ENCODE data around the gene HECTD2. TPM values are rescaled to one million over a fixed set of nuclear protein-coding genes. Genes with fewer than 3 reads are reported as not detected.

Gene HECTD2
- total RNA-seq, 1 donor from 2014 or later: 27.6 TPM

DNA sequence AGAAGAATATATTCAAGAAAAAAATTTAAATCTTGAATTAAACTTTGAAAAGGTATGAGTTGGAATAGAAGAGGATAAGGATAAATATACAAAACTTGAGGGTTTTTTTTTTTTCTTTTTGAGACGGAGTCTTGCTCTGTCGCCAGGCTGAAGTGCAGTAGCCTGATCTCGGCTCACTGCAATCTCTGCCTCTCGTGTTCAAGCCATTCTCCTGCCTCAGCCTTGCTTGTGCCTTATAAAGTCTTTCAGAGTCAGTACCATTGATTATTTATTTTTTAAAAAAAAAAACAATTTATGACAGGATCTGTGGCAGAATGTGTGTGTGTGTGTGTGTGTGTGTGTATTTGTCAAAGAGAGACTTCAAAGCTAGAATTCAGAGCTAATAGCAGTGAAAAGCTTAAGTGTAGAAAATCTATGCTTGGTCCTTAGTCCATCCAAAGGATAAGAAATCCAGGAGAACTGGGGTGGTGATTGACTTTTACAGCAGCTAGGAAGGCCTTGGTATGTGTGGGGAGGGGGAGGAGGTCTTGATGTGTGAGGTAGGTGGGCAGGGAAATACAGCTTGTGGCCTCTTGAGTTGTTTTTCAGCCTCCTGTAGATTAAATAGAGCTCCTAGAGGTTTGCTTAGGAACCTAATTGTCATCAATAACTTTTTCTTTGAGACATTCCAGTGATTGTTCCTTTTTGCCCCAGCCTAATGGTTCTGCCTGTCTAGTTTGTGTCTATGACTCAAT lies 2.4 kb downstream of the HECTD2 start:
- TF ChIP-seq, protein P1, sequence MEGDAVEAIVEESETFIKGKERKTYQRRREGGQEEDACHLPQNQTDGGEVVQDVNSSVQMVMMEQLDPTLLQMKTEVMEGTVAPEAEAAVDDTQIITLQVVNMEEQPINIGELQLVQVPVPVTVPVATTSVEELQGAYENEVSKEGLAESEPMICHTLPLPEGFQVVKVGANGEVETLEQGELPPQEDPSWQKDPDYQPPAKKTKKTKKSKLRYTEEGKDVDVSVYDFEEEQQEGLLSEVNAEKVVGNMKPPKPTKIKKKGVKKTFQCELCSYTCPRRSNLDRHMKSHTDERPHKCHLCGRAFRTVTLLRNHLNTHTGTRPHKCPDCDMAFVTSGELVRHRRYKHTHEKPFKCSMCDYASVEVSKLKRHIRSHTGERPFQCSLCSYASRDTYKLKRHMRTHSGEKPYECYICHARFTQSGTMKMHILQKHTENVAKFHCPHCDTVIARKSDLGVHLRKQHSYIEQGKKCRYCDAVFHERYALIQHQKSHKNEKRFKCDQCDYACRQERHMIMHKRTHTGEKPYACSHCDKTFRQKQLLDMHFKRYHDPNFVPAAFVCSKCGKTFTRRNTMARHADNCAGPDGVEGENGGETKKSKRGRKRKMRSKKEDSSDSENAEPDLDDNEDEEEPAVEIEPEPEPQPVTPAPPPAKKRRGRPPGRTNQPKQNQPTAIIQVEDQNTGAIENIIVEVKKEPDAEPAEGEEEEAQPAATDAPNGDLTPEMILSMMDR (IDR thresholded peaks at IDR 0.05; ENCODE audit: partially characterized antibody, unreplicated experiment): no peak
- Mint-ChIP-seq H3K27me3 (ENCODE audit: unreplicated experiment) (peaks cover 12% of the 10 kb centered on the region), H3K27ac (ENCODE audit: unreplicated experiment) (peak overlapping the region; percentile 45), H3K4me3 (ENCODE audit: unreplicated experiment) (peak overlapping the region; percentile 93), H3K4me1 (ENCODE audit: low read depth, unreplicated experiment) (peaks cover 14% of the 10 kb centered on the region), H3K36me3 (ENCODE audit: unreplicated experiment) (no peaks in the 10 kb centered on the region), H3K9me3 (ENCODE audit: unreplicated experiment) (peaks cover 7% of the 10 kb centered on the region)
- DNase-seq: no peak

DNA sequence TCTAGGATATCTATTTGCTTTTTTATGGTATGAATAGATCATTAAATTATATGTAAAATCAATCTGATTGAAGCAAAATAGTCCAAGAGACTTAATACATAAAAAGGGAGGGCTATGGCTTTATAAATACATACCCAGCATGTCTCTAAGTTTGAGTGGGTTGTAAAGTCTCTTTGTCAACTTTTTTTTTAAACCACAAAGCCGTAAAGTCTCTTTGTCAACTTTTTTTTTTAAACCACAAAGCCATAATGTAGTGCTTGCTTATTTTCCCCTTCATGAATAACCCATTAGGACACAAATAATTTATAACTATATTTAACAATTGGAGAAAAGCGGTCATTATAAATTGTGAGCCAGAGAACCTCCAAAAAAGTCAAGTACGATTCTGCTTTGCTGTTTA lies 5.7 kb downstream of the HECTD2 start:
- H3K36me3 Mint-ChIP-seq (ENCODE audit: unreplicated experiment): no peaks in the 10 kb centered on the region
- H3K4me3 Mint-ChIP-seq (ENCODE audit: unreplicated experiment): no peak overlapping the region
- peaks cover 5% of the 10 kb centered on the region for H3K27me3 Mint-ChIP-seq (ENCODE audit: unreplicated experiment)
- TF ChIP-seq, protein P1 (IDR thresholded peaks at IDR 0.05; ENCODE audit: partially characterized antibody, unreplicated experiment): no peak
- peaks cover 2% of the 10 kb centered on the region for H3K9me3 Mint-ChIP-seq (ENCODE audit: unreplicated experiment)
- H3K27ac Mint-ChIP-seq (ENCODE audit: unreplicated experiment): no peak overlapping the region
- no peak for DNase-seq
- H3K4me1 Mint-ChIP-seq (ENCODE audit: low read depth, unreplicated experiment): peaks cover 8% of the 10 kb centered on the region

DNA sequence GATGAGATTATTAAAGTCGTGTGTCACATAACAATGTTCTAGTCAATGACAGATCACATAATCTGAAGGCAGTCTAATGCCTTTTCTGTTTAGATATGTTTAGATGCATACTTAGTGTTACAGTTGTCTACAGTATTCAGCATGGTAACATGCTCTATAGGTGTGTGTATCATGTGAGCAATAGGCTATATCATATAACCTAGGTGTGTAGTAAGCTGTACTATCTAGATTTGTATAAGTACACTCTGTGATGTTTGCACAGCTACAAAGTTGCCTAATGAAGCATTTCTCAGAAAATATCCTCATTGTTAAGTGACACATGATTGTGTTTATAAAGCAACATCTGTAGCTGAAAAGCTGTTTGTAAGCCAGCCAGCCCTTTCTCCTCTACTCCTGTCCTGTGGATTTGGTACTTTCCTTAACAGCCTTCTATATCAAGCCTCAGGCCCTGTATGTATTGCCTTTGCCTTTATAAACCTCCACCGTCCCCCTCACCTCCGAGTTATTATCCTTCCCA lies 6.3 kb downstream of the HECTD2 start:
- peaks cover 2% of the 10 kb centered on the region for H3K27me3 Mint-ChIP-seq (ENCODE audit: unreplicated experiment)
- no peak overlapping the region for H3K27ac Mint-ChIP-seq (ENCODE audit: unreplicated experiment)
- peaks cover 11% of the 10 kb centered on the region for H3K4me1 Mint-ChIP-seq (ENCODE audit: low read depth, unreplicated experiment)
- no peak for DNase-seq
- TF ChIP-seq, protein P1 (IDR thresholded peaks at IDR 0.05; ENCODE audit: partially characterized antibody, unreplicated experiment): no peak
- no peaks in the 10 kb centered on the region for H3K9me3 Mint-ChIP-seq (ENCODE audit: unreplicated experiment)
- no peaks in the 10 kb centered on the region for H3K36me3 Mint-ChIP-seq (ENCODE audit: unreplicated experiment)
- H3K4me3 Mint-ChIP-seq (ENCODE audit: unreplicated experiment): no peak overlapping the region

GRCh38 chr10:91418416-91418815 lies 8.3 kb downstream of the HECTD2 start:
- Mint-ChIP-seq H3K4me3 (ENCODE audit: unreplicated experiment) (no peak overlapping the region), H3K9me3 (ENCODE audit: unreplicated experiment) (no peaks in the 10 kb centered on the region), H3K4me1 (ENCODE audit: low read depth, unreplicated experiment) (peaks cover 10% of the 10 kb centered on the region), H3K27ac (ENCODE audit: unreplicated experiment) (no peak overlapping the region), H3K27me3 (ENCODE audit: unreplicated experiment) (no peaks in the 10 kb centered on the region), H3K36me3 (ENCODE audit: unreplicated experiment) (no peaks in the 10 kb centered on the region)
- DNase-seq: no peak
- TF ChIP-seq, protein P1 (IDR thresholded peaks at IDR 0.05; ENCODE audit: partially characterized antibody, unreplicated experiment): no peak

DNA sequence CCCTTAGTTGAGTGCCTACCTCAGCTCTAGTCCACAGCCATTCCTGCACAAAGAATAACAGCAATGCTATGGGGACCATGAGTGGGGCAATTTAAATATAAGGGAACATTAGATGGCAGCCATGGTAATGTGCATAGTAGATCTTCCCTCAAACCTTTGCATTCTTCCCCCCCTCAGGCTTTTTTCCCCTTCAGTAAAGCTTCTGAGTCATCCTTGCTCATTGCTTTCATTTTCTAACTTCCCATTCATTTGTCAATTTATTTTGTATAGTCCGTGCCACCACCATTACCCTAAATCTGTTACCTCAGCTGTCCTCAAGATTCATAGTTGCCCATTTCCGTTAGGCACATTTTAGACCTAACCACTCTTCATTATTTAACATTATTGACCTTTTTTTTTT lies 10.7 kb downstream of the HECTD2 start:
- H3K36me3 Mint-ChIP-seq (ENCODE audit: unreplicated experiment): no peaks in the 10 kb centered on the region
- H3K4me3 Mint-ChIP-seq (ENCODE audit: unreplicated experiment): no peak overlapping the region
- H3K4me1 Mint-ChIP-seq (ENCODE audit: low read depth, unreplicated experiment): peaks cover 10% of the 10 kb centered on the region
- TF ChIP-seq, protein P1 (IDR thresholded peaks at IDR 0.05; ENCODE audit: partially characterized antibody, unreplicated experiment): no peak
- H3K9me3 Mint-ChIP-seq (ENCODE audit: unreplicated experiment): no peaks in the 10 kb centered on the region
- no peaks in the 10 kb centered on the region for H3K27me3 Mint-ChIP-seq (ENCODE audit: unreplicated experiment)
- DNase-seq: no peak
- no peak overlapping the region for H3K27ac Mint-ChIP-seq (ENCODE audit: unreplicated experiment)
